ENCODE measurements around the gene MPPED2.
"Not testable (repeated sequence)": the region's sequence is repeated elsewhere in the genome, so short reads cannot be mapped to it uniquely, and the experiment has no call there.

Gene MPPED2

GRCh38 chr11:30560206-30561106, 25.7 kb downstream of the MPPED2 start:
- Histone ChIP-seq H3K9me3 (ENCODE audit: control insufficient read depth, low read length) (no peaks in the 10 kb centered on the region), H3K27me3 (ENCODE audit: control insufficient read depth, insufficient read depth, low read length) (no peaks in the 10 kb centered on the region), H3K4me2 (ENCODE audit: low read length) (no peak overlapping the region), H3K27ac (no peak overlapping the region), H3K4me1 (no peaks in the 10 kb centered on the region), H3K4me3 (ENCODE audit: low read depth, low read length) (no peak overlapping the region), H2AFZ (no peak overlapping the region), H3K9ac (no peak overlapping the region), H3K36me3 (ENCODE audit: control insufficient read depth, insufficient read depth, low read length) (no peaks in the 10 kb centered on the region), H3K79me2 (no peaks in the 10 kb centered on the region)
- TF ChIP-seq, protein P1, sequence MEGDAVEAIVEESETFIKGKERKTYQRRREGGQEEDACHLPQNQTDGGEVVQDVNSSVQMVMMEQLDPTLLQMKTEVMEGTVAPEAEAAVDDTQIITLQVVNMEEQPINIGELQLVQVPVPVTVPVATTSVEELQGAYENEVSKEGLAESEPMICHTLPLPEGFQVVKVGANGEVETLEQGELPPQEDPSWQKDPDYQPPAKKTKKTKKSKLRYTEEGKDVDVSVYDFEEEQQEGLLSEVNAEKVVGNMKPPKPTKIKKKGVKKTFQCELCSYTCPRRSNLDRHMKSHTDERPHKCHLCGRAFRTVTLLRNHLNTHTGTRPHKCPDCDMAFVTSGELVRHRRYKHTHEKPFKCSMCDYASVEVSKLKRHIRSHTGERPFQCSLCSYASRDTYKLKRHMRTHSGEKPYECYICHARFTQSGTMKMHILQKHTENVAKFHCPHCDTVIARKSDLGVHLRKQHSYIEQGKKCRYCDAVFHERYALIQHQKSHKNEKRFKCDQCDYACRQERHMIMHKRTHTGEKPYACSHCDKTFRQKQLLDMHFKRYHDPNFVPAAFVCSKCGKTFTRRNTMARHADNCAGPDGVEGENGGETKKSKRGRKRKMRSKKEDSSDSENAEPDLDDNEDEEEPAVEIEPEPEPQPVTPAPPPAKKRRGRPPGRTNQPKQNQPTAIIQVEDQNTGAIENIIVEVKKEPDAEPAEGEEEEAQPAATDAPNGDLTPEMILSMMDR (IDR thresholded peaks at IDR 0.05): no peak

DNA sequence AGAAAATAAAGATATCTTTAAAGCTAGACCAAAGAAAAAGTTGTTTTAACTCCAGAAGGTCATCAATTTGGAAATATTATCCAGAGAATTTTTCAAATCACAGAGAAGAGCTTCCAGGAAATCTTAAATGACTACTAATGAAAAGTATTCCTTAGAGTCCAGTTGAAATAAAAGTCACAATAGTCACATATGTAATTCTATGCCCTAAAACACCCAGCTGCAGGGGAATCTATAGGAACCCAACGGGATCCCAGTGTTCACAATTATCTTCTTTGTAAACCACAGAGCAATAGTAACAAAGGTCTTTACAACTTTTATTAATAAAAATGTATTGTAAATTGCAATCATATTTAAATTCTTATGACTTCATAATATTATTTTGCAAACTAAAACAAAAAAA, 27.1 kb downstream of the MPPED2 start:
- Histone ChIP-seq H3K27ac (no peak overlapping the region), H2AFZ (no peak overlapping the region), H3K4me1 (no peaks in the 10 kb centered on the region), H3K27me3 (ENCODE audit: control insufficient read depth, insufficient read depth, low read length) (no peaks in the 10 kb centered on the region), H3K9ac (no peak overlapping the region), H3K4me2 (ENCODE audit: low read length) (no peak overlapping the region), H3K4me3 (ENCODE audit: low read depth, low read length) (no peak overlapping the region), H3K36me3 (ENCODE audit: control insufficient read depth, insufficient read depth, low read length) (no peaks in the 10 kb centered on the region), H3K9me3 (ENCODE audit: control insufficient read depth, low read length) (no peaks in the 10 kb centered on the region), H3K79me2 (no peaks in the 10 kb centered on the region)
- TF ChIP-seq, protein P1 (IDR thresholded peaks at IDR 0.05): no peak

DNA sequence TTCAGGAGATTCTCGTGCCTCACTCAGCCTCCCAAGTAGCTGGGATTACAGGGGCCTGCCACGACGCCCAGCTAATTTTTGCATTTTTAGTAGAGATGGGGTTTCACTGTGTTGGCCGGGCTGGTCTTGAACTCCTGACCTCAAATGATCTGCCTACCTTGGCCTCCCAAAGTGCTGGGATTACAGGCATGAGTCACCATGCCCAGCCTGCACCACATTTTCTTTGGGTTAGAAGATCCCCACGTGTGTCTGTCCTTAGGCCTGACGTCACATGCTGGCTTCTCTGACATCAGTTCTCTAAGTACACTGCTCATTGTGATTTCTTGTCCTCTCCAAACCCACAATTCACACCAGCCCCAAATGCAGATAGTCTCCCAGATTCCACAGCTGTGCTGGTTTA, 31.6 kb downstream of the MPPED2 start:
- not testable (repeated sequence) for H3K9me3 ChIP-seq (ENCODE audit: control insufficient read depth, low read length); H3K4me3 ChIP-seq (ENCODE audit: low read depth, low read length); H2AFZ ChIP-seq; H3K4me2 ChIP-seq (ENCODE audit: low read length); H3K27ac ChIP-seq; H3K27me3 ChIP-seq (ENCODE audit: control insufficient read depth, insufficient read depth, low read length); H3K9ac ChIP-seq; H3K36me3 ChIP-seq (ENCODE audit: control insufficient read depth, insufficient read depth, low read length); H3K4me1 ChIP-seq; H3K79me2 ChIP-seq

- Histone ChIP-seq H3K27ac (no peak overlapping the region), H3K9ac (no peak overlapping the region), H3K4me3 (ENCODE audit: low read depth, low read length) (no peak overlapping the region), H2AFZ (no peak overlapping the region), H3K36me3 (ENCODE audit: control insufficient read depth, insufficient read depth, low read length) (no peaks in the 10 kb centered on the region), H3K4me1 (no peaks in the 10 kb centered on the region), H3K79me2 (no peaks in the 10 kb centered on the region), H3K27me3 (ENCODE audit: control insufficient read depth, insufficient read depth, low read length) (no peaks in the 10 kb centered on the region), H3K4me2 (ENCODE audit: low read length) (no peak overlapping the region), H3K9me3 (ENCODE audit: control insufficient read depth, low read length) (no peaks in the 10 kb centered on the region)
- TF ChIP-seq, protein P1 (IDR thresholded peaks at IDR 0.05): no peak
These were observed 32.5 kb downstream of the MPPED2 start for GRCh38 chr11:30553521-30554110.

DNA sequence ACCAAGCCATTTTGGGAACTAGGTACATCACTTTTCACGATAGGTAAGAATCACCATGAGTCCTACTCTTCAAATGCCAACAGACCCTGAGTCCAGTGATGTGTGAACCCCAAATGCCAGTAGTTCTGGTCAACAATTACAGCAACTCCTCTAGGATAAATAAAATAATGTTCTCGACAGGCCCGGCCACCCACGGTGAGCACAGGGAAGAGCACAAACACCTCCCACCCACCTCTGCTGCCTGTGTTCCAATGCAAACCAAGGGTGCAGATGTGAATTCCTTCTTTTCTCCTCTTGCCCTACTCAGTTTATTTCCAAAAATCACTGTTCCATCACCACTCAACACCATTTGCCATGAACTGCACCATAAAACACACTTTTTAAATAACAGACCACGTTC, 33.3 kb downstream of the MPPED2 start:
- no peaks in the 10 kb centered on the region for H3K4me1 ChIP-seq
- H3K27me3 ChIP-seq (ENCODE audit: control insufficient read depth, insufficient read depth, low read length): no peaks in the 10 kb centered on the region
- H3K4me2 ChIP-seq (ENCODE audit: low read length): no peak overlapping the region
- H3K27ac ChIP-seq: no peak overlapping the region
- no peak overlapping the region for H3K4me3 ChIP-seq (ENCODE audit: low read depth, low read length)
- TF ChIP-seq, protein P1 (IDR thresholded peaks at IDR 0.05): no peak
- no peaks in the 10 kb centered on the region for H3K36me3 ChIP-seq (ENCODE audit: control insufficient read depth, insufficient read depth, low read length)
- H3K79me2 ChIP-seq: no peaks in the 10 kb centered on the region
- H3K9me3 ChIP-seq (ENCODE audit: control insufficient read depth, low read length): no peaks in the 10 kb centered on the region
- no peak overlapping the region for H2AFZ ChIP-seq
- H3K9ac ChIP-seq: no peak overlapping the region

Measured in parathyroid adenoma (tissue), 2 donors.